HG02852 (cell line): ENCODE data around the gene SLC2A13.

Experiments used
- ATAC-seq: cut with Tn5 transposase; IDR thresholded peaks from one replicate; pipeline ENCODE4 v1.9.1; 2021; ENCODE audit warnings: mild to moderate bottlenecking, moderate library complexity; ENCODE audit not compliant: unreplicated experiment

SLC2A13 gene

GRCh38 chr12:40105515-40106201, at the start of gene SLC2A13:
TSS of gene SLC2A13 (minus strand) at chr12:40106081. CDS start at chr12:40105808, 273 bp downstream.
- peak; percentile 77 for ATAC-seq

- no peak for ATAC-seq
Observed at GRCh38 chr12:40154381-40154780, 48.5 kb upstream of the SLC2A13 start.

- ATAC-seq = no peak
Observed at GRCh38 chr12:40153432-40153831, 47.6 kb upstream of the SLC2A13 start.

- ATAC-seq = no peak
Observed at GRCh38 chr12:40152783-40153383, 47.0 kb upstream of the SLC2A13 start.

GRCh38 chr12:40149673-40150260, 43.9 kb upstream of the SLC2A13 start:
- no peak for ATAC-seq

- ATAC-seq = no peak
Observed at GRCh38 chr12:40146800-40147797, 41.2 kb upstream of the SLC2A13 start.

GRCh38 chr12:40145896-40146295, 40.0 kb upstream of the SLC2A13 start:
- ATAC-seq = no peak

- ATAC-seq = no peak
Observed at GRCh38 chr12:40144023-40144422, 38.1 kb upstream of the SLC2A13 start.

- ATAC-seq = no peak
Observed at GRCh38 chr12:40142001-40142744, 36.3 kb upstream of the SLC2A13 start.

GRCh38 chr12:40138526-40138925, 32.6 kb upstream of the SLC2A13 start:
- ATAC-seq = no peak

- peak; percentile 97 for ATAC-seq
Observed at GRCh38 chr12:40137252-40137651, 31.4 kb upstream of the SLC2A13 start.

GRCh38 chr12:40127408-40127807, 21.5 kb upstream of the SLC2A13 start:
- ATAC-seq = no peak

GRCh38 chr12:40123496-40123895, 17.6 kb upstream of the SLC2A13 start:
- ATAC-seq = no peak

- ATAC-seq = no peak
Observed at GRCh38 chr12:40122842-40123241, 17.0 kb upstream of the SLC2A13 start.

- peak; percentile 97 for ATAC-seq
Observed at GRCh38 chr12:40117818-40118217, 11.9 kb upstream of the SLC2A13 start.

GRCh38 chr12:40110586-40110985, 4.7 kb upstream of the SLC2A13 start:
- ATAC-seq = no peak

GRCh38 chr12:40107803-40108620, 2.1 kb upstream of the SLC2A13 start:
- no peak for ATAC-seq

GRCh38 chr12:40107098-40107802, 1.4 kb upstream of the SLC2A13 start:
- ATAC-seq = peak; percentile 38

- ATAC-seq = no peak
Observed at GRCh38 chr12:40106655-40107054, 774 bp upstream of the SLC2A13 start.
